CD4-positive, alpha-beta T cell treated with Interleukin-4 for 1 hour (primary cell): Measurements from ENCODE around the gene PI4KB.
A peak's percentile ranks its signal among the peaks of the same experiment; 100 is the strongest.
"Not testable (repeated sequence)": the region's sequence is repeated elsewhere in the genome, so short reads cannot be mapped to it uniquely, and the experiment has no call there.

Experiments used
- DNase-seq, 2 donors: peaks; one replicate each; pipeline ENCODE4 v3.0.0-alpha.2; 2020 to 2022

Gene PI4KB

DNA sequence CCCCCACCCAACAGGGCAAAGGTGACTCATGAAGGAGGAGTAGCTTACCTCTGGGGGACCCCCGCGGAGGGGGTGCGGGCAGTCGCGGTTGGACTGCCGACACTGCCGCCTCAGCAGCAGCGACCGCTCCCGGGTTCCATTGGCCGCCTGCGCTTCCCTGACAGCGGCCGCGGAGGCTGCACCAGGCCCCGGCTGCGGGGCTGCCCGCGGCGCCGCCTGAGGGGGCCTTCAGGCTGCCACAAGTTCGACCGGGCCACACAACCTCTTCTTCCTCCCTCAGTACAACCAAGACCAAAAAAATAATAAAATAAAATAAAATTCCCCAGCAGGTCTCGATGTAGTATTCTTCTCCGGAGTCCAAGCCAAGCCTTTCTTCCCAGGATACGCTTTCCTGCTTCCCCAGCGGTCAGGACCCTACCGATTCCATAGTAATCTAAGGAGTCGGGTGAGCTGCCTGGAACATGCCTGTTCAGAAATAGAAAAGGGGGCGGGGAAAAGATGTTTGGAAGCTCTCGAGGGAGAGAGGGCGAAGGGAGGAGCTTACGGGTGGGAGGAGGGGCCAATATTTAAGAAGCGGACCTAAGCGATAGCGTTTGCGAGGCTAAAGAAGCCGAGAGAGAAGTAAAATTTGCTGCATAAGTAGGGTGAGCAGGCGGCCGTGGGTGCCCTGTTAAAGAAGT lies at the start of gene PI4KB:
TSS of gene PI4KB (minus strand) at position 194 of the 680 bp plus-strand sequence. CDS start 10,935 bp downstream, outside the sequence.
- peak; percentile 95 to 98 for DNase-seq

GRCh38 chr1:151373196-151373595 lies 46.0 kb upstream of the PI4KB start:
- no peak for DNase-seq

DNA sequence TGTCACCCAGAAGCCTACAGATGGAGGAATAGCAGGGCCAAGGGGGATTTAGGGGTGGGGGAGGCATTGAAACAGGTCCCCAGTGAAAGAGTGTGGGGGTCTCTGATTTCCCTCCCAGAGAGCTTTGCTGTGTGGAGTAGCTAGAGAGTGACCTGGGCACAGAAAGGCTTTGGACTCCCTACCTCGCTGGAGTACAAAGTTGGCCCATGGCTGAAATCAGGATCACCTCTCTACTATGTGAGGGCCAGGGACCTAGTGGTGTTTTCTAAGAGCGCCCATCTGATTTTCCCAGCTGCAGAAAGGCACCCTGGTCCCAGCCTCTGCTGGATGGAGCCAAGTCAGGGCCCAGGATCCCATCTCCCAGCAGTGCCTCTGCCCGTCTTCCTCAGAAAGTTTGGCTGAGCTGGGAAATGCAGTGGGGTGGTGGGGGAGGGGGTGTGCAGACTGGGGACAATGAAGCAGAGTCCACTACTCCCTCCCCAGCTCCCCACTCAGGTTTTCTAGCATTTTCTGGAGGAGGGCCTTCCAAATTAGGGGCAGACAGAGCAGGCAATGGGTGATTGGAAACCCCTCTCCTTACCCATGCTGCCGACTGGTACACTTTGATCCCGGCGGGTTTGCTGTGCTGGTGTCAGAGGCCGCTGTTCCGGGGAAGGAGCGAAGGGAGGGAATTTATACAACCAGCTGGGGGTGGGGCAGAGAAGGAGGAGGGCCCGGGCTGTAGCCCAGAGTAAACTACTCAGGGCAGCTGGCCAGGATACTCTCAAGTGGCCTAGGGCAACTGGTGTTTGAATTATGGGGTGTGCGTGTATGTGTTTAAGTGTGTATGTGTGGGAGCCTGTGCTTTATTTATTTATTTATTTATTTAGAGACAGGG lies 45.1 kb upstream of the PI4KB start, which contains the start of gene SELENBP1:
TSS of gene SELENBP1 (minus strand) at position 648 of the 877 bp plus-strand sequence. CDS start at position 584, 64 bp downstream.
- no peak for DNase-seq

DNA sequence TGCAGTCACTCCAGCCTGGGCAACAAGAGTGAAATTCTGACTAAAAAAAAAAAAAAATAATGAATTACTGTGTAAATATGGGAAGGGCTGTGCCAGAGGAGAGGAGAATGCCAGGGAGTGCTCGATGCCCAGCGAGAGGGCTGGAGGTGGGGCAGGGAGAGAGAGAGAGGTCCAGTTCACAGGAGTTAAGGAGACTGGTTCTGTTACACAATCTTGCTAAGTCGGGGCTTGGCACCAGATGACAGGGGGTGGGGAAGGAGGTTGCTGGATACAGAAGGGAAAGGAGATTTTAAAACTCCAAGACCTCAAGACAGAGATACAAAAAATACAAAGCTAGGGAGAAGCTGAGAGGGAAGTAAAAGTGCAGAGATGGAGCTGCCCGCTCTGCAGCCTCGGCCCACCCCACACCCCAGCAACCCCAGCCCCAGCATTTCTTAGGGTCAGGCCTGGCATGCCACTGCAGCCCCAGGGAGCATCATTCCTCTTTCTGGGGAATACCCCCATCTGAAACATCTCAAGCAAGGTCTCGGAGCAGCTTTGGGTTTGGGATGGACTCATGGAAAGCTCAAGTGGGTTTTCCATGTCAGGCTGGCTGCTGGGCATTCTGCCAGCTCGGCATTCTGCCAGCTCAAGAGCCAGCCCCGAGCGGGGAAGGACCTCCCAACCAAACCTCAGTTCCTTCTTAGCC lies 44.3 kb upstream of the PI4KB start:
- DNase-seq, result no peak

- no peak for DNase-seq
These were observed 43.1 kb upstream of the PI4KB start for GRCh38 chr1:151370211-151370911.

GRCh38 chr1:151369621-151370048 lies 42.4 kb upstream of the PI4KB start:
- no peak for DNase-seq

DNA sequence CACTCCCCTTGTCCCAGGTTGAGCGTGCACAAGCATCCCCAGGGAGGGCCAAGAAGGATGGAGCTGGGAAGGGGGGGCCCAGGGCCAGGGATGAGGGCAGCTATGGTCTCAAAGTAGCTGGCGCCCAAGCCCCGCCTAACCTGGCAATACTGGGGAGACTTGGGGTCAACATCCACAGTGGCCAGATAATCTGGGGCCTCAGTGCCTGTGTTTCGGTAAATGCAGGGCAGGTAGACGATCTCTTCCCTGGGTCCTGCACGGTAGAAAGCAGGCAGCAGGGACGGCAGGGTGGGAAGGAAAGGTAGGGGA lies 42.0 kb upstream of the PI4KB start:
- no peak for DNase-seq

GRCh38 chr1:151368393-151369301 lies 41.4 kb upstream of the PI4KB start:
- DNase-seq, result no peak

DNA sequence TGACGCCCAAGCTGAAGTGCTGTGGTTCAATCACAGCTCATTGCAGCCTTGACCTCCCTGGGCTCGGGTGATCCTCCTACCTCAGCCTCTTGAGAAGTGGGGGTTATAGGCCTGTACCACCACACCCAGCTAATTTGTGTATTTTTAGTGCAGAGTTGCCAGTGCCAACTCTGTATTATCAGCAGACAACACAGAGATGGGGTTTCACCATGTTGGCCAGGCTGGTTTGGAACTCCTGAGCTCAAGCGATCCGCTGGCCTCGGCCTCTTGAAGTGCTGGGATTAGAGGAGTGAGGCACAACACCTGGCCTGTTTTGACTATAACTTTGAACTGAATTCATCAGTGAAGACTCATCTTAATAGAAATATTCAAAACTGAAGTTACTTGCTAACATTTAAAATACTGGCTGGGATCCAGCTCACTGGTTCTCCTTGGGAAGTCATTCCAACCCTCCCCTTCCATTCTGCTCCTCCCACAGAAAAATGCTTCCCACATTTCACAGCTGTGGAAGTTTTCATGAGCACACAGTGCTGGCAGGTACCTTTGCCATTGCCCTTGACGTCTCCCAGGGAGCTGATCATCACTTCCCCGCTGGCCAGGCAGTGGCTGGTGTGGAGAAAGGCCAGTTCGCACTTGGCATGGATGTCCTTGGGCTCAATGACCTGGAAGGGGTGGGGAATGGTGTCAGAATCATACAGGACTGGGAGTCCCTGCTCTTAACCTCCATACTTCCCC lies 40.6 kb upstream of the PI4KB start:
- no peak for DNase-seq

- DNase-seq, result no peak
These were observed 37.8 kb upstream of the PI4KB start for GRCh38 chr1:151364996-151365395.

DNA sequence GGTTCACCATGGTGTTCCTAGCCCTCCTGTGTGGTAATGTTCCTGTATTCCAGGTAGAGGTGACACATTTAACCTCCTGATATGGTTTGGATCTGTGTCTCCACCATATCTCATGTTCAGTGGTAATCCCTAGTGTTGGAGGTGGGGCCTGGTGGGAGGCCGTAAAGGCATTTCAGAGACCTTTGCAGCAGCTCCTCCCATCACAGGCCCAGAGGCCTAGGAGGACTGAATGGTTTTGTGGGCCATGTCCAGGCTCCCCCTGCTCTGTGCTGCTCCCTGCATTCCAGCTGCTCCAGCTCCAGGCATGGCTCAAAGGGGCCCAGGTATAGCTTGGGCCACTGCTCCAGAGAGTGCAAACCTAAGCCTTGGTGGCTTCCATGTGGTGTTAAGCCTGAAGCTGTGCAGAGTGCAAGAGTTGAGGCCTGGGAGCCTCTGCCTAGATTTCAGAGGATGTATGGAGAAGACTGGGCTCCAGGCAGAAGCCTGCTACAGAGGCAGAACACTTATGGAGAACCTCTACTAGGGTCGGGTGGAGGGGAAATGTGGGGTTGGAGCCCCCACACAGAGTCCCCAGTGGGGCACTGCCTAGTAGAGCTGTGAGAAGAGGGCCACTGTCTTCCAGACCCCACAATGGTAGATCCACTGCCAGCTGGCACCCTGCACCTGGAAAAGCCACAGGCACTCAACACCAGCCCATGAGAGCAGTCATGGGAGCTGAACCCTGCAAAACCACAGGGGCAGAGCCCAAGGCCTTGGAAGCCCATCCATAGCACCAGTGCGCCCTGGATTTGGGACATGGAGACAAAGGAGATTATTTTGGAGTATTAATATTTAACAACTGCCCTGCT lies 35.3 kb upstream of the PI4KB start:
- no peak for DNase-seq

DNA sequence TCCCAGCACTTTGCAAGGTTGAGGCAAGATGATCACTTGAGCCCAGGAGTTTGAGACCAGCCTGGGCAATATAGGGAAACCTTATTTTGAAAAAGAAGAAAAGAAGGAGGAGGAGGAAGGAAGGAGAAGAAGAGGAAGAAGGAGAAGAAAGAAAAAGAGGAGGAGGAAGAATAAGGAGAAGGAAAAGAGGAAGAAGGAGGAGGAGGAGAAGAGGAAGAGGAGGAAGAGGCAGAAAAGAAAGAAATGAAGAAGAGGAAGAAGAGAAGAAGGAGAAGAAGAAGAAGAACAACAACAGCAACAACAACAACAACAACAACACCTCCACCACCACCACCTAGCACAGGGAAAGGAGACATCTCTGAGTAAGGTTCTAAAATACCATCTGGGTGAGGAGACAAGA lies 34.7 kb upstream of the PI4KB start:
- no peak for DNase-seq

DNA sequence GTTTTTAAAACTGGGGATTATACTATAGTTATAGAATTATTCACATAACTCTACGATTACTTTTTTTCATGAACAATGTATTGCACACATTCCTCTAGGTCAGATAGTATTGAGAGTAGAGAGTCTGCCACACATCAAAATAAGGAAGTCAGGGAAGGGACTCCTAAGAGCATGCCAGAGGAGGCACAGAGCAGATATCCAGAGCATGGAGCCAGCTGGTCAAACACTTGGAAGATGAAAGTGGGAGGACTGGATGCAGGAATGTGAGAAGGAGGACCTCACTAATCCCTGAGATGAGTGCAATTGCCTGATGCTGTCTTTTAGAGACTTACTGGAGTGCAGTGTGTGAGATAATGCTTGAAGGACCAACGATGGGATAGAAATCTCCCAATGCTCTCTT lies 29.5 kb upstream of the PI4KB start:
- DNase-seq, result no peak

DNA sequence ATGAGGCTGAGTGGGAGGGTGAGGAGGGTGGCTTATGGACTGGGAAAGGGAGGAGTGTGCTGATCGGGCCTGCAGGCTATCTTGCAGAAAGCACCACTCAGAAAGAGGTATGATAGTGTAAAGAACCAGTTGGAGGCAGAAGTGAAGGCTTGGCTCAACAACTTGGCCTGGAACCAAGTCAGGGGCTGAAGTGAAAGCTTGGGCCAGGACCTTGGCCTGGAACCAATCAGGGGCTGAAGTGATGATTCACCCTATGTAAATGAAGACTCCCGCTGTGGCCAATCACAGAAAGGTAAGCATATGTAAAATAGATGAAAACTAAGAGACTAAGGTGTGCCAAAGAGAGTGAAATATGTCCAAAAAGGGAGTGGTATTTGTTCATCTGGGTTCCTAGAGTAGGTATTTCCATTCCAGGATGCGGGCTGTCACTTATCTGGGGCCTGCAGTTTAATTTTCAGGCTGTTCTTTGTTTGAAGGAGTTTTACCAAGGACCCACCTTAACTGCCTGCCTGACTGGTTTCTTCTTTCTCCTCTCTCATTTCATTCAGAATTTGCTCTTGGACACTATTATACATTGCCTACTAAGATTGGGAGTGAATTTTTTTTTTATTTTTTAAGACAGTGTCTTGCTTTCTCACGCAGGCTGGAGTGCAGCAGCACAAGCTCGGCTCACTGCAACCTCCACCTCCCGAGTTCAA lies 25.0 kb upstream of the PI4KB start:
- no peak for DNase-seq

DNA sequence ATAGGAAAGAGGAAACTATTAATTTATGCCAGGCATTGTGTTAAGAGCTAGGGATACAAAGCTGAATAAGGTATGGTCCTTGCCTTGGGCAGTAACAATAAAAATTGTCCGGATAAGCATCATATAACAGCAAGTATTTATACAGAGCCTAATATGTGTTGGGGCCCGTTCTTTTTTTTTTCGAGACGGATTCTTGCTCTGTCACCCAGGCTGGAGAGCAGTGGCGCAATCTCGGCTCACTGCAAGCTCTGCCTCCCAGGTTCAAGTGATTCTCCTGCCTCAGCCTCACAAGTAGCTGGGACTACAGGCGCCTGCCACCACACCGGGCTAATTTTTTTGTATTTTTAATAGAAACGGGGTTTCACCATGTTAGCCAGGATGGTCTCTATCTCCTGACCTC lies 23.1 kb upstream of the PI4KB start:
- DNase-seq, result not testable (repeated sequence)

- DNase-seq, result no peak
These were observed 20.5 kb upstream of the PI4KB start for GRCh38 chr1:151347523-151348246.

GRCh38 chr1:151346769-151347522 lies 19.7 kb upstream of the PI4KB start, which contains the start of gene RFX5:
Gene RFX5, minus strand, starts transcription at chr1:151347252. Its CDS starts 932 bp downstream, at chr1:151346320.
- peak; percentile 98 to 99 for DNase-seq
